HG03108 (cell line): ENCODE data around the gene NME2.

Experiments
- ATAC-seq: cut with Tn5 transposase; IDR thresholded peaks from one replicate; pipeline ENCODE4 v1.9.1; 2021; ENCODE audit warnings: moderate library complexity; ENCODE audit not compliant: unreplicated experiment

The NME2 gene

GRCh38 chr17:51200295-51200694, 34.1 kb downstream of the NME2 start:
- ATAC-seq, result no peak

DNA sequence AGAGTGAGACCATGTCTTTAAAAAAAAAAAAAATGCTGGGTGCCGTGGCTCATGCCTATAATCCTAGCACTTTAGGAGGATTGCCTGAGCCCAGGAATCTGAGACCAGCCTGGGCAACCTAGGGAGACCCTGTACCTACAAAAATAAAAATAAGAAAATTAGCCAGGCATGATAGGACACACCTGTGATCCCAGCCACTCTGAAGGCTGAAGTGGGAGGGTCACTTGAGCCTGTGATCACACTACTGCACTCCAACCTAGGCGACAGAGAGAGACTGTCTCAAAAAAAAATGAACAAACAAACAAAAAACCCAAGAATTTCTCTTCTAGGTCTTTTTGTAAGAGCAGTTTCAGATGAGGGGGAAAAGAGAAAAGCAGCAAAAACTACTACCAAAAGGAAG, 34.6 kb downstream of the NME2 start:
- no peak for ATAC-seq

- no peak for ATAC-seq
Observed at GRCh38 chr17:51203838-51204237, 37.6 kb downstream of the NME2 start.

GRCh38 chr17:51214920-51215319, 48.7 kb downstream of the NME2 start:
- ATAC-seq, result no peak

DNA sequence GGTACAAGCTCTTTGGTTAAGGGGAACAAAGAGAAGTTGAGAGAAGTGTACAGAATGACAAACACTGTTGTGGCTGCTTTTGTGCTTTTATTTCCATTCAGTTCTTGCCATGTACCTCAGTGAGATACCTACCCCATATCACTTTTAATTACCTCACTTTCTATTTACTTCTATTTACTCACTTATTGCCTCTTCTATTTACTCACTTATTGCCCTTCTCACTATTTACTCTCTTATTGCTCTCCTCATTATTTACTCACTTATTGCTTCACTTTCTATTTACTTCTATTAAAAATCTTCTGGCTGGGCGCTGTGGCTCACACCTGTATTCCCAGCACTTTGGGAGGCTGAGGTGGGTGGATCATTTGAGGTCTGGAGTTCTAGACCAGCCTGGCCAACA, 51.7 kb downstream of the NME2 start:
- no peak for ATAC-seq

GRCh38 chr17:51221322-51221721, 55.1 kb downstream of the NME2 start:
- no peak for ATAC-seq
